H1 (cell line): ENCODE results near the gene ACO1. TPM values are rescaled to one million over a fixed set of nuclear protein-coding genes. Genes with fewer than 3 reads are reported as not detected.

ENCODE experiments used
- CTCF ChIA-PET: fragments of 300-600 bp; sonication (Branson Sonifier 250); formaldehyde crosslinking; loops from one replicate; lab custom pipeline; 2021; ENCODE audit not compliant: partially characterized antibody; lab: Charles Lee
- POLR2A ChIA-PET: fragments of 300-600 bp; sonication (Branson Sonifier 250); formaldehyde crosslinking; loops from one replicate; lab custom pipeline; 2021; ENCODE audit warnings: inconsistent platforms; ENCODE audit not compliant: partially characterized antibody; lab: Charles Lee
- DNase-seq, 2 experiments: peaks; one replicate each; pipeline versions ENCODE4 v3.0.0 to v3.0.0-alpha.2; 2010 to 2022; ENCODE audit warnings: low spot score in 2 of 2, low read depth in 1 of 2, mixed read lengths in 1 of 2
- FAIRE-seq: peaks from 2 replicates; lab custom pipeline; 2011; peaks lifted over from hg19 to GRCh38; lab: Jason Lieb, UNC
- H2AFZ ChIP-seq: 2 replicates; pipeline ENCODE4 v1.8.1; 2012; ENCODE audit warnings: low read length, inconsistent platforms
- H2AK5ac ChIP-seq: 2 replicates; pipeline ENCODE4 v1.6.1; 2013; ENCODE audit warnings: low read depth, low read length
- H2BK120ac ChIP-seq: replicated peaks from 2 replicates; pipeline ENCODE3; 2013; ENCODE audit warnings: low read depth, low read length, inconsistent platforms
- H2BK12ac ChIP-seq: 2 replicates; pipeline ENCODE4 v1.6.1; 2013; ENCODE audit warnings: low read depth, low read length
- H2BK15ac ChIP-seq: 2 replicates; pipeline ENCODE4 v1.6.1; 2013; ENCODE audit warnings: low read length
- H2BK20ac ChIP-seq: 2 replicates; pipeline ENCODE4 v1.6.1; 2013; ENCODE audit warnings: low read length
- H2BK5ac ChIP-seq: 2 replicates; pipeline ENCODE4 v1.6.1; 2013; ENCODE audit warnings: low read depth, low read length
- H3K14ac ChIP-seq: 2 replicates; pipeline ENCODE4 v1.6.1; 2013; ENCODE audit warnings: inconsistent platforms; ENCODE audit not compliant: insufficient read length
- H3K18ac ChIP-seq: 2 replicates; pipeline ENCODE4 v1.6.1; 2013; ENCODE audit warnings: low read length; ENCODE audit errors: extremely low read depth
- H3K23ac ChIP-seq: 2 replicates; pipeline ENCODE4 v1.6.1; 2013; ENCODE audit warnings: inconsistent platforms; ENCODE audit not compliant: insufficient read length
- H3K23me2 ChIP-seq: 2 replicates; pipeline ENCODE4 v1.6.1; 2013; ENCODE audit warnings: low read depth, low read length
- H3K27ac ChIP-seq: 2 replicates; pipeline ENCODE4 v1.6.1; 2011; ENCODE audit warnings: low read depth, low read length, inconsistent platforms
- H3K27me3 ChIP-seq, 4 experiments: replicated peaks in 1 of 4; 1 replicate in 1 of 4; 2 replicates in 3 of 4; pipeline versions ENCODE4 v1.6.1 to v1.8.1; 2011 to 2013; ENCODE audit warnings: low read length in 3 of 4, mild to moderate bottlenecking in 3 of 4, inconsistent platforms in 2 of 4, mixed read lengths in 2 of 4, moderate library complexity in 1 of 4; ENCODE audit not compliant: control insufficient read depth in 3 of 4, insufficient read depth in 3 of 4; ENCODE audit errors: extremely low read depth in 1 of 4
- H3K36me3 ChIP-seq, 4 experiments: 2 replicates each; pipeline versions ENCODE4 v1.6.1 to v1.8.1; 2011 to 2013; ENCODE audit warnings: mild to moderate bottlenecking in 4 of 4, low read length in 3 of 4, moderate library complexity in 2 of 4, control low read depth in 1 of 4, inconsistent platforms in 1 of 4; ENCODE audit not compliant: insufficient read depth in 4 of 4, control insufficient read depth in 2 of 4
- H3K4ac ChIP-seq: replicated peaks from 2 replicates; pipeline ENCODE3; 2013; ENCODE audit warnings: low read length, low read depth, mixed read lengths, inconsistent platforms; ENCODE audit not compliant: insufficient read length
- H3K4me1 ChIP-seq, 4 experiments: replicated peaks in 1 of 4; 1 replicate in 1 of 4; 2 replicates in 3 of 4; pipeline versions ENCODE4 v1.6.1 to v1.8.1; 2011 to 2013; ENCODE audit warnings: low read length in 3 of 4, inconsistent platforms in 2 of 4, mixed read lengths in 1 of 4; ENCODE audit not compliant: insufficient read depth in 4 of 4, control insufficient read depth in 3 of 4
- H3K4me2 ChIP-seq, 2 experiments: 2 replicates each; pipeline versions ENCODE4 v1.6.1 to v1.8.1; 2011 to 2013; ENCODE audit warnings: low read depth in 2 of 2, low read length in 2 of 2, control low read depth in 1 of 2, inconsistent platforms in 1 of 2, mild to moderate bottlenecking in 1 of 2; ENCODE audit not compliant: insufficient read depth in 1 of 2
- H3K4me3 ChIP-seq, 4 experiments: fragments of 200-600, 300-600 bp in 1 of 4; sonication (generic), shearing (Covaris generic), sonication (Bioruptor Twin) in 1 of 4; 2 replicates each; pipeline versions ENCODE4 v1.5.1 to v1.8.1; 2011 to 2016; ENCODE audit warnings: low read length in 4 of 4, low read depth in 3 of 4, control low read depth in 2 of 4, inconsistent platforms in 2 of 4, mild to moderate bottlenecking in 2 of 4, mixed read lengths in 1 of 4, moderate library complexity in 1 of 4; ENCODE audit not compliant: insufficient read depth in 2 of 4; ENCODE audit errors: extremely low read depth in 1 of 4
- H3K56ac ChIP-seq: replicated peaks from 2 replicates; pipeline ENCODE3; 2013; ENCODE audit warnings: low read depth, mild to moderate bottlenecking, mixed read lengths, low read length, inconsistent platforms; ENCODE audit not compliant: insufficient read length
- H3K79me1 ChIP-seq: 2 replicates; pipeline ENCODE4 v1.6.1; 2013; ENCODE audit warnings: low read depth, low read length, control low read depth
- H3K79me2 ChIP-seq, 2 experiments: 2 replicates each; pipeline versions ENCODE4 v1.6.1 to v1.8.1; 2012 to 2013; ENCODE audit warnings: low read length in 2 of 2, mild to moderate bottlenecking in 2 of 2, inconsistent platforms in 1 of 2; ENCODE audit not compliant: insufficient read depth in 2 of 2, control insufficient read depth in 1 of 2
- H3K9ac ChIP-seq, 4 experiments: replicated peaks in 1 of 4; 1 replicate in 1 of 4; 2 replicates in 3 of 4; pipeline versions ENCODE4 v1.6.1 to v1.8.1; 2011 to 2013; ENCODE audit warnings: low read depth in 3 of 4, low read length in 3 of 4, control low read depth in 2 of 4, mild to moderate bottlenecking in 2 of 4, moderate library complexity in 2 of 4, inconsistent platforms in 1 of 4; ENCODE audit errors: extremely low read depth in 1 of 4
- H3K9me3 ChIP-seq, 2 experiments: 2 replicates each; pipeline versions ENCODE4 v1.6.1 to v1.8.1; 2012 to 2013; ENCODE audit warnings: mild to moderate bottlenecking in 2 of 2, moderate library complexity in 2 of 2, control low read depth in 1 of 2, inconsistent platforms in 1 of 2, low read depth in 1 of 2, low read length in 1 of 2, mixed read lengths in 1 of 2; ENCODE audit not compliant: insufficient read depth in 2 of 2
- H4K20me1 ChIP-seq, 2 experiments: replicated peaks in 1 of 2; 2 replicates each; pipeline versions ENCODE3 to v1.8.1; 2011 to 2013; ENCODE audit warnings: inconsistent platforms in 2 of 2, low read length in 2 of 2, mild to moderate bottlenecking in 1 of 2; ENCODE audit not compliant: insufficient read depth in 2 of 2, control insufficient read depth in 1 of 2
- H4K5ac ChIP-seq: 2 replicates; pipeline ENCODE4 v1.6.1; 2013; ENCODE audit warnings: low read length, low read depth, mixed read lengths, inconsistent platforms; ENCODE audit not compliant: insufficient read length
- H4K8ac ChIP-seq: 2 replicates; pipeline ENCODE4 v1.8.0; 2013; ENCODE audit warnings: mild to moderate bottlenecking, moderate library complexity, low read length, inconsistent platforms; ENCODE audit not compliant: insufficient read depth; ENCODE audit errors: extremely low read depth
- H4K91ac ChIP-seq: replicated peaks from 2 replicates; pipeline ENCODE3; 2013; ENCODE audit warnings: low read length, mixed read lengths, inconsistent platforms; ENCODE audit not compliant: insufficient read length
- CBX8 ChIP-seq: fragments of 300-800, 300-1000 bp; sonication (generic); IDR thresholded peaks from 2 replicates; pipeline ENCODE4 v1.7.1; 2016; ENCODE audit warnings: low read depth, low read length, borderline replicate concordance
- JUND ChIP-seq: IDR thresholded peaks from 2 replicates; pipeline ENCODE4 v1.6.1; 2011; ENCODE audit warnings: mild to moderate bottlenecking, improper control_type of control experiment, low read length
- NANOG ChIP-seq: IDR thresholded peaks from 2 replicates; pipeline ENCODE4 v1.6.1; 2011; ENCODE audit warnings: low read length, low read depth, mild to moderate bottlenecking, inconsistent platforms; ENCODE audit not compliant: insufficient read depth, poor library complexity, severe bottlenecking
- NRF1 ChIP-seq: IDR thresholded peaks from 2 replicates; pipeline ENCODE4 v1.6.1; 2011; ENCODE audit warnings: mild to moderate bottlenecking, low read depth, low read length, improper control_type of control experiment
- POLR2AphosphoS5 ChIP-seq: IDR thresholded peaks from 2 replicates; pipeline ENCODE4 v1.6.1; 2011; ENCODE audit warnings: low read depth, low read length
- POU5F1 ChIP-seq: IDR thresholded peaks from 2 replicates; pipeline ENCODE4 v1.6.1; 2011; ENCODE audit warnings: low read depth, mild to moderate bottlenecking, low read length, moderate library complexity
- RBBP5 ChIP-seq: IDR thresholded peaks from 2 replicates; pipeline ENCODE4 v1.7.1; 2012; ENCODE audit warnings: low read depth, mild to moderate bottlenecking, inconsistent platforms, low read length, moderate library complexity, borderline replicate concordance
- RNF2 ChIP-seq: fragments of 200-900, 300-1000 bp; sonication (generic); IDR thresholded peaks from 2 replicates; pipeline ENCODE4 v1.7.1; 2016; ENCODE audit warnings: borderline replicate concordance, low read depth, mild to moderate bottlenecking, antibody characterized with exemption, low read length; ENCODE audit not compliant: poor library complexity, severe bottlenecking; ENCODE audit errors: missing control alignments
- SP1 ChIP-seq: IDR thresholded peaks from 2 replicates; pipeline ENCODE4 v1.6.1; 2011; ENCODE audit warnings: low read depth, low read length
- TEAD4 ChIP-seq: IDR thresholded peaks from 2 replicates; pipeline ENCODE4 v1.6.1; 2012; ENCODE audit warnings: low read depth, low read length, inconsistent platforms, mixed read lengths
- WGBS, 2 experiments: shearing (Covaris generic) in 1 of 2; methylation state at CpG; one replicate each; pipeline versions ENCODE4 v1.1.6 to v1.1.7; 2013 to 2015; ENCODE audit warnings: low lambda C conversion rate in 2 of 2, mixed read lengths in 2 of 2, inconsistent platforms in 1 of 2, low coverage in 1 of 2, missing lambda C conversion rate in 1 of 2; ENCODE audit not compliant: insufficient replicate concordance in 2 of 2, insufficient coverage in 1 of 2, insufficient read length in 1 of 2; ENCODE audit errors: extremely low coverage in 1 of 2, missing lambda C conversion rate in 1 of 2; 5-methylcytosine and 5-hydroxymethylcytosine counted together
- polyA plus RNA-seq, 7 experiments: library from polyadenylated mRNA; depleted of rRNA in 3 of 7; stranded (reverse) in 5 of 7; unstranded in 2 of 7; fragments of >200 nt in 5 of 7; fragments of 200-250 nt in 2 of 7; gene quantifications; 1 replicate in 5 of 7; 2 replicates in 1 of 7; 4 replicates in 1 of 7; pipeline versions ENCODE4 v1.2.1 to v1.2.3, GENCODE V29; 2011 to 2013; ENCODE audit warnings: missing spikeins in 2 of 7, mixed read lengths in 2 of 7
- total RNA-seq: library from RNA; stranded (reverse); fragmentation: NEBNext Ultra II Directional; extraction: Animal tissue kit (Norgen Biotek cat#: 25700); gene quantifications from 2 replicates; pipeline ENCODE4 v1.2.1, GENCODE V29; 2021
- TF ChIP-seq, protein P1 (sequence below): IDR thresholded peaks from 2 replicates; pipeline ENCODE4 v1.6.1; 2012; ENCODE audit warnings: low read length, inconsistent platforms

Gene ACO1
- total and polyA plus RNA-seq, 2 of the 8 experiments (the other 6 are each of a cell fraction or from before 2014, with no cell fraction given) = 39.3 to 49.8 TPM

DNA sequence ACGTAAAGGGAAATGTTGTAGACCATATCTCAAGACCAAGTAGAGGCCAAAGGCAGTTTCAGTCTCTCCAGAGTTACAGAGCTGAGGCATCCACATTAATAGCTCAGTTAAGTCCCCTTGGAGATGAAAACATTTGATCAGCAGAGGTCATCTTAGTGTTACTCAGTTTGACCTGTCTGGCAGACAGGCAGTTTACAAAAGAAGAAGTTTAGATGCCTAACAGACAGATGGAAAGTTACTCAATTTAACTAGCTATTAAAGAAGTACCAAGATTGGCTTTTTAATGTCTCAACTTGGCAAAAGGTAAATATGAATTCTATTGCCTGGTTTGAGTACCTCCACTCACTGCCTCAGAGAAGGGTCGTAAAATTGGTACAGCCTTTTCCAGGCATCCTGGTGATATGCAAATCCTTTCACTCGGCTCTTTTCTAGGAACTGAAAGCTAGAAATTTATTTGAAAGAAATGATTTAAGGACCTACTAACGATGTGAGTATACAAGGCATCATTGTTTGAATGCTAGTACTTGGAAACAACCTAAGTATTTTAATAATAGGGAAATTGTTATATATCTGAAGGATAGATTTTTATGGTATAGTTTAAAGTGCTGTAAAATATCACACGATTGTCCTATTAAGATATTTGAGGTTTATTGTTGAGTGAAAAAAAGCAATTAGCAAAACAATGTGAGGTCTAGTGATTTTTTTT is 14.8 kb downstream of the ACO1 start:
- no peak overlapping the region for H2AK5ac ChIP-seq
- H2AFZ ChIP-seq = no peak overlapping the region
- no peaks in the 10 kb centered on the region for H3K27me3 ChIP-seq
- no peak overlapping the region for H3K4ac ChIP-seq
- H3K56ac ChIP-seq = no peak overlapping the region
- H4K8ac ChIP-seq = no peak overlapping the region
- H3K9me3 ChIP-seq = no peaks in the 10 kb centered on the region
- no peak overlapping the region for H3K23ac ChIP-seq
- H2BK12ac ChIP-seq = no peak overlapping the region
- no peak overlapping the region for H3K27ac ChIP-seq
- no peak overlapping the region for H2BK120ac ChIP-seq
- H2BK20ac ChIP-seq = no peak overlapping the region
- H2BK5ac ChIP-seq = no peak overlapping the region
- H2BK15ac ChIP-seq = no peak overlapping the region
- DNase-seq (no peak), FAIRE-seq (no peak)
- no peak overlapping the region for H3K4me2 ChIP-seq
- H3K4me1 ChIP-seq = peaks cover 0 to 9% (median 4%) of the 10 kb centered on the region in 4 experiments; a peak in 4 of 7 replicates
- no peaks in the 10 kb centered on the region for H3K36me3 ChIP-seq
- CTCF ChIA-PET = interaction anchor here (0.6 to 9.0 kb wide), 7 partner anchors 14 to 669 kb away, joined by 3 to 76 read pairs (median 6); partner anchors contain the start of gene RIGI
- no peak overlapping the region for H4K5ac ChIP-seq
- POLR2A ChIA-PET = interaction anchor here (1.5 kb wide), 1 partner anchor 11 kb away, joined by 3 read pairs; no protein-coding TSS in a partner anchor
- 78% methylated on average over 5 of the region's 5 CpGs; no CpG with 5 or more reads in 1 of the 2 experiments for WGBS, 2 experiments
- no peak overlapping the region for H3K9ac ChIP-seq
- H3K18ac ChIP-seq = no peak overlapping the region
- no peaks in the 10 kb centered on the region; the same call in 1 of the 2 replicates for H3K79me1 ChIP-seq
- no peak overlapping the region for H3K4me3 ChIP-seq
- no peaks in the 10 kb centered on the region for H3K23me2 ChIP-seq
- H3K14ac ChIP-seq = no peak overlapping the region
- no peak overlapping the region for H4K91ac ChIP-seq
- H3K79me2 ChIP-seq = peaks cover 0 to 11% of the 10 kb centered on the region in 2 experiments; a peak in 2 of 4 replicates
- peaks cover 0 to 3% of the 10 kb centered on the region in 2 experiments for H4K20me1 ChIP-seq
- no peak for TF ChIP-seq TEAD4
- no peak for TF ChIP-seq POLR2AphosphoS5
- no peak for TF ChIP-seq NRF1
- no peak for TF ChIP-seq RNF2
- TF ChIP-seq, protein P1, sequence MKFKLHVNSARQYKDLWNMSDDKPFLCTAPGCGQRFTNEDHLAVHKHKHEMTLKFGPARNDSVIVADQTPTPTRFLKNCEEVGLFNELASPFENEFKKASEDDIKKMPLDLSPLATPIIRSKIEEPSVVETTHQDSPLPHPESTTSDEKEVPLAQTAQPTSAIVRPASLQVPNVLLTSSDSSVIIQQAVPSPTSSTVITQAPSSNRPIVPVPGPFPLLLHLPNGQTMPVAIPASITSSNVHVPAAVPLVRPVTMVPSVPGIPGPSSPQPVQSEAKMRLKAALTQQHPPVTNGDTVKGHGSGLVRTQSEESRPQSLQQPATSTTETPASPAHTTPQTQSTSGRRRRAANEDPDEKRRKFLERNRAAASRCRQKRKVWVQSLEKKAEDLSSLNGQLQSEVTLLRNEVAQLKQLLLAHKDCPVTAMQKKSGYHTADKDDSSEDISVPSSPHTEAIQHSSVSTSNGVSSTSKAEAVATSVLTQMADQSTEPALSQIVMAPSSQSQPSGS = no peak
- TF ChIP-seq CBX8 = no peak
- TF ChIP-seq JUND = no peak
- TF ChIP-seq NANOG = no peak
- TF ChIP-seq RBBP5 = no peak
- TF ChIP-seq SP1 = no peak
- TF ChIP-seq POU5F1 = no peak
